Parathyroid adenoma (tissue), 2 donors: ENCODE measurements around the gene TULP4.

ENCODE experiments used
- H2AFZ ChIP-seq: fragments of 300-600 bp; sonication (generic); one replicate; pipeline ENCODE4 v1.7.0; 2017; ENCODE audit warnings: antibody characterized with exemption, mild to moderate bottlenecking
- H3K27ac ChIP-seq: fragments of 300-600 bp; sonication (generic); one replicate; pipeline ENCODE4 v1.7.0; 2017
- H3K27me3 ChIP-seq: fragments of 300-600 bp; sonication (generic); one replicate; pipeline ENCODE4 v1.7.0; 2017; ENCODE audit warnings: low read length; ENCODE audit not compliant: control insufficient read depth, insufficient read depth
- H3K36me3 ChIP-seq: fragments of 300-600 bp; sonication (generic); one replicate; pipeline ENCODE4 v1.7.0; 2017; ENCODE audit warnings: low read length; ENCODE audit not compliant: control insufficient read depth, insufficient read depth
- H3K4me1 ChIP-seq: fragments of 300-600 bp; sonication (generic); one replicate; pipeline ENCODE4 v1.7.0; 2017; ENCODE audit warnings: control low read depth
- H3K4me2 ChIP-seq: fragments of 300-600 bp; sonication (generic); one replicate; pipeline ENCODE4 v1.7.0; 2017; ENCODE audit warnings: low read length
- H3K4me3 ChIP-seq: fragments of 300-600 bp; sonication (generic); one replicate; pipeline ENCODE4 v1.7.0; 2017; ENCODE audit warnings: low read depth, low read length
- H3K79me2 ChIP-seq: fragments of 300-600 bp; sonication (generic); one replicate; pipeline ENCODE4 v1.7.0; 2017; ENCODE audit warnings: control low read depth
- H3K9ac ChIP-seq: fragments of 300-600 bp; sonication (generic); one replicate; pipeline ENCODE4 v1.7.0; 2017; ENCODE audit warnings: mild to moderate bottlenecking
- H3K9me3 ChIP-seq: fragments of 300-600 bp; sonication (generic); one replicate; pipeline ENCODE4 v1.7.0; 2017; ENCODE audit warnings: low read length; ENCODE audit not compliant: control insufficient read depth
- TF ChIP-seq, protein P1 (sequence below): fragments of 300-600 bp; sonication (generic); IDR thresholded peaks from one replicate; pipeline ENCODE4 v1.7.0; 2017; ENCODE audit warnings: antibody characterized with exemption, mild to moderate bottlenecking
- donor health status: primary hyperparathyroidism.

TULP4 gene

DNA sequence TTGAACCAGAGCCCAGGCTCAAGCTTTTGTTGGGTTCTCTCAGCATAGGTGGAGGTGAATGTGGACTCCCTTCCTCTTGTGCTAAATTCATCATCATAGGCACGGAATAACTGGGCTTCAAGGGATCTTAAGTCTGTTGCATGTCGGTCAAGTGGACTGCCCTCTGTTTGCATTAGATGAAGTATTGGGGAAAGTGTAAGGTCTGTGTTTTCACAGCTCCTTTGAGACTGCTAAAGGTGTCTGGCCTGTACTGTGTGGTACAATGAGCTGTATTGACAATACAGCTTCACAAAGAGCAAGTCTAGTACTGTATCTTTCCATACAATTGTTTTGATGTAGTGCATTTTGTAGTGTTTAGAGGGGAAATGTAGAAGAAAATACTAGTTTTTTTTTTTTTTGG, 34.3 kb upstream of the TULP4 start:
- no peaks in the 10 kb centered on the region for H3K36me3 ChIP-seq
- no peak overlapping the region for H3K4me2 ChIP-seq
- peaks cover 25% of the 10 kb centered on the region for H3K79me2 ChIP-seq
- no peaks in the 10 kb centered on the region for H3K27me3 ChIP-seq
- TF ChIP-seq, protein P1, sequence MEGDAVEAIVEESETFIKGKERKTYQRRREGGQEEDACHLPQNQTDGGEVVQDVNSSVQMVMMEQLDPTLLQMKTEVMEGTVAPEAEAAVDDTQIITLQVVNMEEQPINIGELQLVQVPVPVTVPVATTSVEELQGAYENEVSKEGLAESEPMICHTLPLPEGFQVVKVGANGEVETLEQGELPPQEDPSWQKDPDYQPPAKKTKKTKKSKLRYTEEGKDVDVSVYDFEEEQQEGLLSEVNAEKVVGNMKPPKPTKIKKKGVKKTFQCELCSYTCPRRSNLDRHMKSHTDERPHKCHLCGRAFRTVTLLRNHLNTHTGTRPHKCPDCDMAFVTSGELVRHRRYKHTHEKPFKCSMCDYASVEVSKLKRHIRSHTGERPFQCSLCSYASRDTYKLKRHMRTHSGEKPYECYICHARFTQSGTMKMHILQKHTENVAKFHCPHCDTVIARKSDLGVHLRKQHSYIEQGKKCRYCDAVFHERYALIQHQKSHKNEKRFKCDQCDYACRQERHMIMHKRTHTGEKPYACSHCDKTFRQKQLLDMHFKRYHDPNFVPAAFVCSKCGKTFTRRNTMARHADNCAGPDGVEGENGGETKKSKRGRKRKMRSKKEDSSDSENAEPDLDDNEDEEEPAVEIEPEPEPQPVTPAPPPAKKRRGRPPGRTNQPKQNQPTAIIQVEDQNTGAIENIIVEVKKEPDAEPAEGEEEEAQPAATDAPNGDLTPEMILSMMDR = no peak
- H2AFZ ChIP-seq = no peak overlapping the region
- H3K27ac ChIP-seq = no peak overlapping the region
- H3K9me3 ChIP-seq = no peaks in the 10 kb centered on the region
- no peak overlapping the region for H3K9ac ChIP-seq
- H3K4me3 ChIP-seq = no peak overlapping the region
- no peaks in the 10 kb centered on the region for H3K4me1 ChIP-seq

GRCh38 chr6:158279615-158280014, 32.6 kb upstream of the TULP4 start:
- no peaks in the 10 kb centered on the region for H3K36me3 ChIP-seq
- peaks cover 15% of the 10 kb centered on the region for H3K4me1 ChIP-seq
- no peaks in the 10 kb centered on the region for H3K27me3 ChIP-seq
- TF ChIP-seq, protein P1 = no peak
- H2AFZ ChIP-seq = no peak overlapping the region
- no peak overlapping the region for H3K9ac ChIP-seq
- no peaks in the 10 kb centered on the region for H3K9me3 ChIP-seq
- H3K4me3 ChIP-seq = no peak overlapping the region
- no peak overlapping the region for H3K27ac ChIP-seq
- peaks cover 10% of the 10 kb centered on the region for H3K79me2 ChIP-seq
- H3K4me2 ChIP-seq = no peak overlapping the region

GRCh38 chr6:158283304-158283980, 28.8 kb upstream of the TULP4 start:
- no peak overlapping the region for H3K4me2 ChIP-seq
- H3K27me3 ChIP-seq = no peaks in the 10 kb centered on the region
- no peaks in the 10 kb centered on the region for H3K36me3 ChIP-seq
- H3K27ac ChIP-seq = peak overlapping the region; percentile 85
- TF ChIP-seq, protein P1 = no peak
- H3K9ac ChIP-seq = no peak overlapping the region
- peaks cover 24% of the 10 kb centered on the region for H3K4me1 ChIP-seq
- H3K9me3 ChIP-seq = no peaks in the 10 kb centered on the region
- H3K4me3 ChIP-seq = no peak overlapping the region
- H2AFZ ChIP-seq = peak overlapping the region; percentile 45
- peaks cover 4% of the 10 kb centered on the region for H3K79me2 ChIP-seq

DNA sequence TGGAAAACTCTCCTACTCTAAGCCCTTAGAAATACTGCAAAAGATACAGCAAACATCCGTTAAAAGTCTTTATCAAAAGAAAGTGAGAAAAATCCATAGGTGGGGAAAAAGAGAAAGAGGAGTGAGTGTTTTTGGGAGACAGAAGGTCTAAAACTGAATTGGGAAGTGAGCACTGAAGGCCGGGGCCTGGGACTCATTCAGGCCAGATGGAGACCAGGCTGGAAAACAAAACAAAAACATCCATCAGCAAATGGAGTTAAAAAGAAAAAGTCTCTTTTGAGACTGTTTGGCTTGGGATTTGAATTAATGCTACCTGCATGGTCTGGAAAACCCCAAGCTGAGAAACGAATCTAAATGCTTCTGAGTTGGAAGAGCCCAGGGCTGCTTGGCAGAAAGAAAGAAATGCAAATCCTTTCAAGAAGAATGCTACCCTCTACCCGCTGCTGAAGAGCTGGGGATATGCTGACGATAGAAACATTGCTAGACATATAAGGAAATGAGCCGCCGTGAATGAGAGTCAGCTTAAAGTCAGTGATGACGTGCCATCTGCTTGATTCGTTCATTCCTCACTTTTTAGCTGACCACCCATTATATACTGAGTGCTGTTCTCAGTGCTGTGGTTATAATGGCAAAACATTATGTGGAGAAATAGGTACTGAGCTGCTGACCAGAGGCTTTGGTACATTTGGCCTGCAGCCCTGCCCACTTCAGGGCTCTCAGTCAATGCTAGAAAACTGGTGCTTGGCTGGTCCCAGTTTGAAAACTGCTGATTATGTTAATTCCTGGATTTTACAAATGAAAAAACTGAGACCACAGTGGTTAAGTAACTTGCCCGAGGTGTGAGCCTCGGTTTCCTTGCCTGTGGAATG, 28.0 kb upstream of the TULP4 start:
- Histone ChIP-seq H3K79me2 (peaks cover 4% of the 10 kb centered on the region), H3K4me3 (no peak overlapping the region), H2AFZ (peak overlapping the region; percentile 45), H3K4me2 (no peak overlapping the region), H3K4me1 (peaks cover 24% of the 10 kb centered on the region), H3K9me3 (no peaks in the 10 kb centered on the region), H3K9ac (no peak overlapping the region), H3K36me3 (no peaks in the 10 kb centered on the region), H3K27me3 (no peaks in the 10 kb centered on the region), H3K27ac (peak overlapping the region; percentile 85)
- TF ChIP-seq, protein P1 = no peak
